Measurements from ENCODE around the gene UBB.

- TF ChIP-seq POLR2A (IDR thresholded peaks at IDR 0.05; ENCODE audit: extremely low read depth, insufficient read length): no peak
- TF ChIP-seq, protein P1, sequence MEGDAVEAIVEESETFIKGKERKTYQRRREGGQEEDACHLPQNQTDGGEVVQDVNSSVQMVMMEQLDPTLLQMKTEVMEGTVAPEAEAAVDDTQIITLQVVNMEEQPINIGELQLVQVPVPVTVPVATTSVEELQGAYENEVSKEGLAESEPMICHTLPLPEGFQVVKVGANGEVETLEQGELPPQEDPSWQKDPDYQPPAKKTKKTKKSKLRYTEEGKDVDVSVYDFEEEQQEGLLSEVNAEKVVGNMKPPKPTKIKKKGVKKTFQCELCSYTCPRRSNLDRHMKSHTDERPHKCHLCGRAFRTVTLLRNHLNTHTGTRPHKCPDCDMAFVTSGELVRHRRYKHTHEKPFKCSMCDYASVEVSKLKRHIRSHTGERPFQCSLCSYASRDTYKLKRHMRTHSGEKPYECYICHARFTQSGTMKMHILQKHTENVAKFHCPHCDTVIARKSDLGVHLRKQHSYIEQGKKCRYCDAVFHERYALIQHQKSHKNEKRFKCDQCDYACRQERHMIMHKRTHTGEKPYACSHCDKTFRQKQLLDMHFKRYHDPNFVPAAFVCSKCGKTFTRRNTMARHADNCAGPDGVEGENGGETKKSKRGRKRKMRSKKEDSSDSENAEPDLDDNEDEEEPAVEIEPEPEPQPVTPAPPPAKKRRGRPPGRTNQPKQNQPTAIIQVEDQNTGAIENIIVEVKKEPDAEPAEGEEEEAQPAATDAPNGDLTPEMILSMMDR (IDR thresholded peaks at IDR 0.05; ENCODE audit: low read depth, low read length): no peak
- no peak for TF ChIP-seq MAX (IDR thresholded peaks at IDR 0.05; ENCODE audit: low read depth, low read length)
- TF ChIP-seq MYC (IDR thresholded peaks at IDR 0.05; ENCODE audit: low read depth, low read length): no peak
These were observed 29.1 kb upstream of the UBB start for GRCh38 chr17:16351831-16352230.
